T-helper 2 cell treated with Interferon-gamma antibody and Interleukin-4, amounts not matched to agents 5 μg/mL and 100 μg/mL, for 36 hours (primary cell): ENCODE results near the gene CST3.
"Not testable (repeated sequence)": the region's sequence is repeated elsewhere in the genome, so short reads cannot be mapped to it uniquely, and the experiment has no call there.

Experiments
- DNase-seq: peaks from one replicate; pipeline ENCODE4 v3.0.0; 2021; ENCODE audit warnings: low spot score
- H3K27ac Mint-ChIP-seq: one replicate; pipeline ENCODE4 v1.8.0; 2021; ENCODE audit warnings: mild to moderate bottlenecking, mixed read lengths
- H3K27me3 Mint-ChIP-seq: one replicate; pipeline ENCODE4 v1.8.0; 2021; ENCODE audit warnings: low read depth, mixed read lengths
- H3K36me3 Mint-ChIP-seq: one replicate; pipeline ENCODE4 v1.8.0; 2021; ENCODE audit warnings: low read depth, mixed read lengths
- H3K4me1 Mint-ChIP-seq: one replicate; pipeline ENCODE4 v1.8.0; 2021; ENCODE audit warnings: low read depth, mixed read lengths
- H3K4me3 Mint-ChIP-seq: one replicate; pipeline ENCODE4 v1.8.0; 2022; ENCODE audit warnings: mild to moderate bottlenecking, moderate library complexity, mixed read lengths
- H3K9me3 Mint-ChIP-seq: one replicate; pipeline ENCODE4 v1.8.0; 2021; ENCODE audit warnings: mixed read lengths

The CST3 gene

GRCh38 chr20:23669327-23669726 lies 31.6 kb upstream of the CST3 start:
- no peaks in the 10 kb centered on the region for H3K4me1 Mint-ChIP-seq
- H3K4me3 Mint-ChIP-seq, result no peak overlapping the region
- no peaks in the 10 kb centered on the region for H3K36me3 Mint-ChIP-seq
- no peak overlapping the region for H3K27ac Mint-ChIP-seq
- no peaks in the 10 kb centered on the region for H3K27me3 Mint-ChIP-seq
- H3K9me3 Mint-ChIP-seq, result no peaks in the 10 kb centered on the region
- no peak for DNase-seq

DNA sequence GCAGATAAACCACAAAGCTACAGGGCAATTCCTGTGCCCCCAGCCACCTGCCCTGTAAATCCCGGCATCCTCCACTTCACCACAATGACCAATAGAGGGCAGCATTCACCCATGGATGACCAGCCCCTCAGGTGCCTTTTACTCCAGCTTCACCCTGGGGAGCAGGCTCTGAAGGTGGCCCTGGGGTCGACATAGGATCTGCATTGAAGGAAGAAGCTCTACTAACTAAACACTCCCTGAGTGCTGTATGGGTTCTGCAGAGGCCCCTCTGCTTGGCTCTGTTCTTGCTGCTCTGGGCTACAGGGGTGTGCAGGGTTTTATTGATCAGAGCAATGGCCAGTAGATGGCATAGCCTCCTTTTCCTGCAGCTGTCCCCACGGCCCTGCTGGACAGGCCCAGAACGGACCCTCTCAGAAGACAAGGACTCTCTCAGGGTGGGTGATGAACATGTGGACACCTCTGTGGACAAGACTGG lies 30.8 kb upstream of the CST3 start:
- DNase-seq, result no peak
- no peaks in the 10 kb centered on the region for H3K9me3 Mint-ChIP-seq
- no peaks in the 10 kb centered on the region for H3K36me3 Mint-ChIP-seq
- no peak overlapping the region for H3K4me3 Mint-ChIP-seq
- H3K27me3 Mint-ChIP-seq, result no peaks in the 10 kb centered on the region
- H3K4me1 Mint-ChIP-seq, result no peaks in the 10 kb centered on the region
- H3K27ac Mint-ChIP-seq, result no peak overlapping the region

DNA sequence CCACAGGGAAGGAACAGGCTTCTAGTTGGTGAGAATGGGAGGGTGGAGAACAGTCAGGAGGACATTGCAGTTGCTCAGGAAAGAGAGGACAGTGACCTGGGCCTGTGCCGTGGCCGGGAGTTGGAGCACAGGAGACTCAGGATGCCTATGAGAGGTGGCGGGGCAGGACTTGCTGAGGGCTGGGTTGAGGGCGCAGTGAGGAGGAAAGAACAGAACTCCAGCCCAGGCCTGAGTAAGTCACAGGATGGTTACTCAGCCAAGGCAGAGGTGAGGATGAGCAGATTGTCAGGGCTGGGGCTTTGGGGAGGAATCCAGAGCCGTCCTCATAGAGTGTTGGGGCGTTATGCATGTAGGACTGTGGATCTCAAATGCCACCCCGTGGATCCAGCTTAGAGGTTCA lies 29.9 kb upstream of the CST3 start:
- Mint-ChIP-seq H3K36me3 (no peaks in the 10 kb centered on the region), H3K4me3 (no peak overlapping the region), H3K4me1 (no peaks in the 10 kb centered on the region), H3K27ac (no peak overlapping the region), H3K27me3 (no peaks in the 10 kb centered on the region), H3K9me3 (no peaks in the 10 kb centered on the region)
- DNase-seq, result no peak

GRCh38 chr20:23666698-23667097 lies 28.9 kb upstream of the CST3 start:
- no peaks in the 10 kb centered on the region for H3K4me1 Mint-ChIP-seq
- H3K36me3 Mint-ChIP-seq, result no peaks in the 10 kb centered on the region
- no peaks in the 10 kb centered on the region for H3K27me3 Mint-ChIP-seq
- DNase-seq, result no peak
- no peak overlapping the region for H3K27ac Mint-ChIP-seq
- no peak overlapping the region for H3K4me3 Mint-ChIP-seq
- no peaks in the 10 kb centered on the region for H3K9me3 Mint-ChIP-seq

- Mint-ChIP-seq H3K36me3 (no peaks in the 10 kb centered on the region), H3K27ac (no peak overlapping the region), H3K9me3 (no peaks in the 10 kb centered on the region), H3K4me1 (no peaks in the 10 kb centered on the region), H3K4me3 (no peak overlapping the region), H3K27me3 (no peaks in the 10 kb centered on the region)
- DNase-seq, result no peak
Observed at GRCh38 chr20:23666189-23666588, 28.4 kb upstream of the CST3 start.

- H3K36me3 Mint-ChIP-seq, result no peaks in the 10 kb centered on the region
- no peaks in the 10 kb centered on the region for H3K9me3 Mint-ChIP-seq
- no peak for DNase-seq
- H3K4me3 Mint-ChIP-seq, result no peak overlapping the region
- H3K27me3 Mint-ChIP-seq, result no peaks in the 10 kb centered on the region
- no peak overlapping the region for H3K27ac Mint-ChIP-seq
- H3K4me1 Mint-ChIP-seq, result no peaks in the 10 kb centered on the region
Observed at GRCh38 chr20:23664954-23665353, 27.2 kb upstream of the CST3 start.

- not testable (repeated sequence) for H3K4me3 Mint-ChIP-seq, H3K4me1 Mint-ChIP-seq, H3K9me3 Mint-ChIP-seq, DNase-seq, H3K36me3 Mint-ChIP-seq, H3K27ac Mint-ChIP-seq, H3K27me3 Mint-ChIP-seq
Observed at GRCh38 chr20:23664046-23664445, 26.3 kb upstream of the CST3 start.

GRCh38 chr20:23663180-23663579 lies 25.4 kb upstream of the CST3 start:
- DNase-seq, result no peak
- H3K4me3 Mint-ChIP-seq, result no peak overlapping the region
- no peaks in the 10 kb centered on the region for H3K9me3 Mint-ChIP-seq
- no peaks in the 10 kb centered on the region for H3K27me3 Mint-ChIP-seq
- H3K4me1 Mint-ChIP-seq, result no peaks in the 10 kb centered on the region
- H3K27ac Mint-ChIP-seq, result no peak overlapping the region
- no peaks in the 10 kb centered on the region for H3K36me3 Mint-ChIP-seq

DNA sequence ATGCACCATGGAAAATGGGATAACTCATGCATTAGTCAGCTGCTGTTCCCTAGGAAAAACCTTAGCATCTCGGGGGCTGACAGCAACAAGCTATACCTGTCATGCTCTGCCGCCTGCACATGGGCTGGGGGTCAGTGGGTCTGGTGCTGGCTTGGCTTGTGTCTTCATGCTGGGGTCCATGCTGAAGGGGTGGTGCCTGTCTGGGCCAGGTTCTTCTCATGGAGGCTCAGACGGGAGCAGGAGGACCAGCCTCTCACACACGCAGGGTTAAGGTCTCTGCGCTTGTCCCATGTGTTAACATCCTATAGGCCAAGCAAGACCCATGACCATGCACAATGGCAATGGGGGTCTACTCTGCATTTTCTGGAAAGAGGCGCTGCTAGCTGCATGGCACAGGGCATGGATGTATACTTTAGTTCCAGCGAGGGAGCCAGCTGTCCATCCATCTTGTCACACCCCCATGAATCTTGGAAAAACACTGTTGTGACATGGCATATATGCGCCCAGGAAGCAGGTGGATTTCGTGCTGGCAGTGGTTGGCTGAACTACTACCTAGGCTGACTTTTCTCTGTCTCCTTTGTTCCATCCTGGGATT lies 24.6 kb upstream of the CST3 start:
- Mint-ChIP-seq H3K9me3 (no peaks in the 10 kb centered on the region), H3K36me3 (no peaks in the 10 kb centered on the region), H3K4me3 (no peak overlapping the region), H3K27ac (no peak overlapping the region), H3K27me3 (no peaks in the 10 kb centered on the region), H3K4me1 (no peaks in the 10 kb centered on the region)
- no peak for DNase-seq

DNA sequence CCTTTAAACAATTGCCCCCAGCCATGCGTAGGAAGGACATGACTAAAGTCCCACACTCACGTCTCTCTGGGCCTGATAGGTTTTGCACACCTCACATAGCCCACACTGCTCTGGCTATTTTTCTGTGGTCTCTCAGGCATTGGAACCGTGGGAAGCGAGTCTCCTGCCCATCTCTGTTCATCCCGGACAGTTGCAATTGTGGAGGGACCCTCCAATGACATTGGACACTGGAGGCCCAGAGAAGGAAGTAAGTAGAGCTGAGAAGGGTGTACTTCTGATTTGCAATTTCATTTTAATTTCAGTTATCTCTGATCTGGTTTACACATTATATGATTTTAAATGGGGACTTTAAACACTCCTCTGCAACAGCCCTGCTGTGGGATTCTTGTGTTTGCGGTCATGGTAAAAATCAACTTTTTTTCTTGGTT lies 23.3 kb upstream of the CST3 start:
- Mint-ChIP-seq H3K27ac (no peak overlapping the region), H3K4me1 (no peaks in the 10 kb centered on the region), H3K4me3 (no peak overlapping the region), H3K9me3 (no peaks in the 10 kb centered on the region), H3K36me3 (no peaks in the 10 kb centered on the region), H3K27me3 (peaks cover 3% of the 10 kb centered on the region)
- DNase-seq, result no peak

- no peaks in the 10 kb centered on the region for H3K36me3 Mint-ChIP-seq
- peaks cover 6% of the 10 kb centered on the region for H3K27me3 Mint-ChIP-seq
- no peak overlapping the region for H3K27ac Mint-ChIP-seq
- no peaks in the 10 kb centered on the region for H3K4me1 Mint-ChIP-seq
- no peak for DNase-seq
- no peaks in the 10 kb centered on the region for H3K9me3 Mint-ChIP-seq
- H3K4me3 Mint-ChIP-seq, result no peak overlapping the region
Observed at GRCh38 chr20:23659989-23660837, 22.5 kb upstream of the CST3 start.

GRCh38 chr20:23659610-23659988 lies 21.8 kb upstream of the CST3 start:
- not testable (repeated sequence) for H3K27ac Mint-ChIP-seq

GRCh38 chr20:23658989-23659609 lies 21.3 kb upstream of the CST3 start:
- Mint-ChIP-seq H3K4me3 (no peak overlapping the region), H3K27ac (no peak overlapping the region), H3K27me3 (peaks cover 15% of the 10 kb centered on the region), H3K9me3 (no peaks in the 10 kb centered on the region), H3K36me3 (no peaks in the 10 kb centered on the region), H3K4me1 (no peaks in the 10 kb centered on the region)
- no peak for DNase-seq

More at GRCh38 chr20:23659610-23659988, 21.8 kb upstream of the CST3 start:
- H3K4me1 Mint-ChIP-seq, H3K4me3 Mint-ChIP-seq, H3K36me3 Mint-ChIP-seq, DNase-seq, H3K9me3 Mint-ChIP-seq: not testable (repeated sequence)
- H3K27me3 Mint-ChIP-seq, result peaks cover 12% of the 10 kb centered on the region

- Mint-ChIP-seq H3K4me3 (no peak overlapping the region), H3K27ac (no peak overlapping the region), H3K4me1 (no peaks in the 10 kb centered on the region), H3K36me3 (no peaks in the 10 kb centered on the region), H3K27me3 (peaks cover 15% of the 10 kb centered on the region), H3K9me3 (no peaks in the 10 kb centered on the region)
- DNase-seq, result no peak
Observed at GRCh38 chr20:23658336-23658735, 20.6 kb upstream of the CST3 start.
